ENCODE data around the gene ZFHX2.

GRCh38 chr14:23561259-23561658, 9.7 kb upstream of the ZFHX2 start:
- TF ChIP-seq CTCF (IDR thresholded peaks at IDR 0.05; ENCODE audit: low read depth, low read length) (no peak), EZH2phosphoT487 (IDR thresholded peaks at IDR 0.05; ENCODE audit: low read depth) (no peak)
